SW 1271 (cell line): ENCODE data around the gene TLCD5.

ENCODE experiments used
- DNase-seq, 2 experiments: peaks; one replicate each; lab custom pipeline; 2025; lab: John Stamatoyannopoulos, UW

Gene TLCD5

DNA sequence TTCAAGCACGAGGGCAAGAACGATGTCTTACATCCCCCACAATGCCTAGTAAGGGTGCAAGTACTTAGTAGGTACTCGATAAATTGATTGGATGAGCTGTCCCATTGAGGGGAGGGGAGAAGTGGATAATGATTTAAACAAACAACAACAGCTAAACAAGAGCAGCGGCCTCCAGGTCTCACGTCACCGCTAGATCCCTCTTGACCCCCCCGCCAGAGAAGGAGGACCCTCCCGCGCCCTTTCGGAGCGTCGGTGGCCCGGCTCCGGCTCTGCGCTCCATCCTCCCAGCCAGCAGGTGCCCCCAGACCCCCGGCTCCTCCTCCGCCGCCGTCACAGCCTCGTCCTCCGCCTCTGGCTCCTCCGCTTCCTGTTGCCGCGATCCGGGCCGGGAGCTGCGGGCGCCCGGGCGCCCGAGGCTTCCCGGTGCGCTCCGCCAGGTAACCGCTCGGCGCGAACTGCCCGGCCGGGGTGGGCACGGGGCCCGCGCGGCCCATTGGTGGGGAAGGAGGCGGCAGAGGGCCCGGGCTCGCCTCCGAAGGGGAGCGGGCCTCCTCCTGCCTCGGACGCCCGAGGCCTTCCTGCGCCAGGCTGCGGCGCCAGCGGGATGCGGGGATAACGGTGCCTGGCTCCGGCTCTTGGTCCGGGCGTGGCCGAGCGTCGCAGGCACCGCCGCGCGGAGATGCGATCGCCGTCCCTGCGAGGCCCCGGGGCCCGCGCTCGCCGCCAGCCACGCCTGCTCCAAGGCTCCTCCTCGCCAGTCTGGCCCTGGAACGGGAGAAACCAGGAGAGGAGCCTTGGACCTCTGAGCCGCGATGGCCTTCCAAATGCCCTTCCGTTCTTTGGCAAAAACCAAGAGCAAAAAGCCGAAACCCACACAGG is at the start of gene TLCD5:
Gene TLCD5 (plus strand): TSS at position 368 of the 879 bp plus-strand sequence. CDS start 2,143 bp downstream, outside the sequence.
- DNase-seq, result peak; percentile 63 to 66

DNA sequence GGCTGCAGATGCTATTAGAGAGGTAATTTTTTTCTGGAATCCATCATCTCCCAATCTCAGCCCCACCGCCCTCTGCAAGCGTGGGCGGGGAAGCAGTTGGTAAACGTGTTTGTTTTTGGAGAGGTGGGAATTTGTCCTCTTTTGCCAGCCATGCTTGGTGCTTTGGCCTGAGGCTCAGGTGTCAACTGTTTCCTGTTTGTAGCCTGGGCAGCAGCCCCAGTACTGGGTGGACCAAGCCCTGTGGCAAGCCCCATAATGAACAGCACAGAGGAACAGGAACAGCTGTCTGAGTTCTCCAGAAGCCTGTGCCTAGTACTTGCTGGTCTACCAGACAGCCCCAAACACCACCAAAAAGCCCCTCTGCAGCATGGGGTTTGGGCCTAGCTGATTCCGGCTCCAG is 45.6 kb upstream of the TLCD5 start:
- DNase-seq, result no peak

DNA sequence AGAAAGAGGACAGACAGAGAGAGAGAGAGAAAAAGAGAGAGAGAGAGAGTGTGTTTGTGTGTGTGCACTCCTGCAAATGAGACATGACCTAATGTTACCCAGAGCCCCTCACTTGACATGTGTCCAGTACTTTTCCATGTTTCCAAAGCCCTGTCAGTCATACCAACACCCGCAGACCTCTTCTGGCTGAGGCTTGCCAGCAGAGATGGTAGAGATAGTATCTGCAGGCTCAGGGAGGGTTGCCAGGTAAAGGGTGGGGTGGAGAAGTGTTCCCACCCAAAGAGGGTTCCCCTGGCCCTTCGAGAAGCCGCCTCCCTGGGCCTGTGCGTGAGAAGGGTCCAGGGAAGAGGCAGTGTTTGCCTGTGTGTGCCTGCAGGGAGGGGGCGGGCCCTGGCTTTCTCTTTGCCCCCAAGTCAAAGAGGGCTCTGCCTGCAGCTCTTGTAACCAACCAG is 44.5 kb upstream of the TLCD5 start:
- no peak for DNase-seq

DNA sequence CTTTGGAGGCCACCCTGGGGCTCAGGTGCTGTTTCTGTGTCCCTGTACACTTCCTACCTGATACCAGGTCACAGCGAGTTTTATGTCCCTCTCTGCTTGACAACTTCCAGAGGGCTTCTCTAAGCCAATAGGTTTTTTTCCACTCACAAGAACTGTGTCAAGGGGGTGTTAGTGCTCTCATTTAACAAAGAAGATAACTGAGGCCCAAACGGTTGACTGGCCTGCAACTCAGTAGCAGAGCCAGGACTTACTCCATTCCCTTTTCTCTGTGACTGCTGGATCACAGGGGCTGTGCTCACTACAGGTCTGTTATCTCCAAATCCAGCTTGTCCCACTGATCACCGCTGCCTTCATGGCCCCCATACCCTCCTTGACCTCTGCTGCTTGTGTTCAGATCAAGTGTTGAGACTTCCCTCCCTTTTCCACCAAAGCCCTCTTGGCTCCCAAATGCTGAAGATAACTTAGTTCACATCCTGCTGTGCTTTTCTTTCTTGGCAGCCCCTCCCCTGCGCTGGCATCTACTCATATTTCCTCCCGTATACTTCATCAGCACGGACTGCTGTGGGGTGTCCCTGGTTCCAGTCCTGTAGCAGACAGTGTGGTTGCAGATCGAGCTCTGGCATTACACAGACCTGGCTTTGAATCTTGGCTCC is 43.8 kb upstream of the TLCD5 start:
- no peak for DNase-seq

DNA sequence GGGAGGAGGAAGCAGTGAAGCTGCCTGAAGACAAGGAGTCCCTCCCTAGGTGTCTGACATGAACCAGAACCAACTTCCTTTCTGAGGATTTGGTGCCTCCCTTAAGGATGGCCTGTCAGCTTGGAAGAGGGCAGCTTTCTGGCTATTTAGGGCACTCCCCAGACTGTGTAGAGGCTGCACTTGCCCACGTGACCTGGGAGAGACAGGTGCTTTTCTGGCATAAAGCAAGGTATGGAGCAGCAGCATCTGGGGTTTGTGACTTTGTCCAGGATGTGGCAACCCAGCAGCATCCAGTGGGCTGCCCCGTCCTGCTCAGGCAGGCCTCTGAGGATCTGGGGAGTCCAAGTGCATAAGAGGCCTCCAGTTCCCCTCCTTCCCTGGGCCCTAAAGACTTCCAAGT is 42.0 kb upstream of the TLCD5 start:
- DNase-seq, result no peak

DNA sequence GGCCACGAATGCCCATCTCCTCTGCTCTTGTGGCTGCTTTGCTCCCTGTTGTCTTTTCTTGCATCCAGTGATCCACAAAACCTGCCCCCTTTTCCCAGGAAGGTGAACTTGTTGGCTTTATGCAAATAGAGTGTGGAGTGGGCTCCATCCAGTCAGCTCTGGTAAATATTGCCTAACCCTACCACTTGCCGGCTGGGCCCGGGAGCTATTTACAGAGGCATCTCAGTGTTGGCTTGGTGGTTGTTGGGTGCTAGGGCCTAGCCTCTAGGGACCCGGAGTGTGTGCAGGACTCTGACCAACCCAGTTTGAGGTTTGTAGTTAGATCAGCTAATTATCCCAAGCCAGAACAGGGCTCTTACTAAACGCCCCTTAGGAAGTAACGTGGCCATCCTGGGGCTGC is 40.8 kb upstream of the TLCD5 start:
- DNase-seq, result no peak

DNA sequence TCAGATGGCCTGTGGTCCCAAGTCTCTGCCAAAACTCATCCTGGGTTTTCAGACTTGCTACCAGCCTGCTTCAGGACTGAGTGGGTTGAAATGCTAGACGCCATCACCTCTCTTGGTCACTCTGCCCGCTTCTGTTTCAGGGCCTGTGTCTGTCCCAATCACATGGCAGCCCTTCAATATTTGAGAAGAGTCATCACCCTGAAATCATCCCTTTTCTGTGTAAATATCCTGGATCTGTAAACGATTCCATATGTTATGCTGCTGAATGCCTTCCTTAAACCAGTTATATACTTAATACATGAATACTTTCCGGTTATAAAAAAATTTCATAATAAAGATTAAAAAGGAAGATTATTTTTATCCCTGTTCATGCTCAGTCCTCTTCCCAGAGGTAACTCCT is 39.8 kb upstream of the TLCD5 start:
- DNase-seq, result no peak

DNA sequence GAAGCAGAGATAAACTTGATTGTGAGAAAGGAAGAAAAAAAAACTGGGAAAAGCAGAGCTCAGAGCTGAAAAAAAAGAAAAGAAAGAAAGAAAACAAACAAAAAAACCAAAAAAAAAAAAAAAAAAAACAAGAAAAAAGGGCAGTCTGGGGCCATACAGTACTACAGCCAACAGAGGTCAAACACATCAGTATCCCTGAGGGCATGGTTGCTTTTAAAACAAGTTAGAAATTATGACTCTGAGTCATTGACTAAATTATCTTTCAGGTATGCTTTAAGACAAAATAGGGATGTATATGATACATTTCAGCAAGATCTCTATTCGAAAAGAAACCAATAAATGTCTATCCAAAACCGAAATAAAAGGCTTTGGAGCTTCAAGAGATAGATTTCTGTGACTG is 37.1 kb upstream of the TLCD5 start:
- DNase-seq, result no peak

DNA sequence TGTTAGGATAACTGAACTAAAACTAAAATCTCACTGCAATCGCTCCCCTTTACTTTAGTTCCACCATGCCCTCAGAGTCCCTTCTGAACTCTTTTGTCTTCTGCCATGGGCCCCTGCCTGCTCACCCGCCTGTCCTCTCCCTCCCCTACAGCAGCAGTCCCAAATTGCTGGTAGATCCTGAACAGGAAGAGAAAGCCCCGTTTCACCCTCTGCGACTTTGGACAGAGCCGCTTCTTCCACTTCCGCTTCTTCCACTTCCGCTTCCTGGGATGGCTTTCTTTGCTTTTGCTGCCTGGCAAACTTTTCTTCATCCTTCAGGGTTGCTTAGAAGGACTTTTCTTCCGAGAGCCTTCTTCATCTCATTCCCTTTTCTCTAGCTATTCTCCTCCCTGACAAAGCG is 35.7 kb upstream of the TLCD5 start:
- no peak for DNase-seq

DNA sequence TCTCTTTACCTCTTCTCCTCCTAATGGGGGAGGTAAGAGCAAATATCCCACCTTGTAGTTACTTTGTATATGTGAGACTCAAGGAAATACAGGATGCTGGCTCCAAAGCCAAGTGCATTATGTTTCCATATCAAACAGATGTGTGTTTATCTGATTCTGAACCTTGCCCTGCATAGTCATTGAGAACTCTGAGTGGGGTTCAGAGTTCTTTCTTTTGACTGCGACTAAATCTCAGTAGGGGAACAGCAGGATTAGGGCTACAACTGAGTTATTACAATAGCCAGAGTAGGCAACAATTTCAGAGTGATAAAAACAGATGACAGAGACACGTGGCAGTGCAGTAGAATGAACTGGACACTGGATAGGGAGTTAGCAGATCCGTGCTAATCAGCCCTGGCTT is 34.1 kb upstream of the TLCD5 start:
- DNase-seq, result no peak

DNA sequence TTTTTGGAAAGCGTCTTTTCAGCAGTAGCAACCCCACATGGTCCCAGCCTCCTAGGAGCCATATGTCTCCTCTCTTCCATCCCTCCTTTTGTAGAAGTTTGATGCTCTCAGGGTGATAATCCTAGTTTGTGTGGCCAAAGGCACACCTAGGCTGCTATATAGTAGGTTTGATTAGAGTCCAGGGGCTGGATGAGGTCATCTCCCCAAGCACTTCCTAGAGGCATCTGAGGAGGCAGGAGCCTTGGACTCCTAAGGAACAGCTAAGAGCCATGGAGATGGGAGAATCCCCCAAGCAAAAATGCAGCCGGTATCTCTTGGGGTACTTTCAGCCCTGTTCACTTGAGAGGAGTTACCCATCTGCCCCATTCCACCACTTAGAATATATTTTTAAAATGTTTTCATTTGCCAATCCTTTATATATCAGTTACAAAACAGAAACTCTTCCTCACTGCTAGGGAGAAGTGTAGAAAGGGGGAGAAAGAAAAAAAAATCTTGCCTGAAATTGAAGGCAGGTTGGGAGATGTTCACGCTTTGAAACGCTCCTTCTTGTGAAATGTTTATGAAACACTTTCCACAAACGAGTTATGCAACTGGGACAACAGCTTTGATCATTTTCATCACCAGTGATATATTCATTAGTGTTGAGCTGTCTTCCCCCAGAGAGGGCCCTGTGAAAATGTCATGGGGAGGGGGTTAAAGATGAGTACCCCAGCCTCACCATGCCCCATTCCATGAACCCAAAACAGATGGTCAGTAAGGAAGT is 31.9 kb upstream of the TLCD5 start:
- no peak for DNase-seq

DNA sequence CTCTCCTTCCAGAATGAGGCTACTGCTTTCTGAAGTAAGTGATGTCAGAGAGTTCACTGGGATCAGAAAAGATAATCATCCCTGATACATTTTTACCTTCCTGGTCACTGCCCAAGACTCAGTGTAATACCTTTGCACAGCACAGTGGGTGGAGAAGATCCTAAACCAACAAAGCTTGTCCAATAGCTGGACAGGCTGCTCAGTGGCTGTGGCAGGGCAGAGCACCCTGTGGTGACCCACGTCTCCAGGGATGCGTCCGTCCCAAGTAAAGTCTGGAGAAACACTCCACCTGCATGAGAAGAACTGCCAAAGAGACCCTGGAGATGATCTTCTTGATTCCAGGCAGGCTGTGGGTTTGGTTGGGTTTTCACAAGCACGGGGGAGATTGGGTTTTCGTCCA is 31.0 kb upstream of the TLCD5 start:
- no peak for DNase-seq

DNA sequence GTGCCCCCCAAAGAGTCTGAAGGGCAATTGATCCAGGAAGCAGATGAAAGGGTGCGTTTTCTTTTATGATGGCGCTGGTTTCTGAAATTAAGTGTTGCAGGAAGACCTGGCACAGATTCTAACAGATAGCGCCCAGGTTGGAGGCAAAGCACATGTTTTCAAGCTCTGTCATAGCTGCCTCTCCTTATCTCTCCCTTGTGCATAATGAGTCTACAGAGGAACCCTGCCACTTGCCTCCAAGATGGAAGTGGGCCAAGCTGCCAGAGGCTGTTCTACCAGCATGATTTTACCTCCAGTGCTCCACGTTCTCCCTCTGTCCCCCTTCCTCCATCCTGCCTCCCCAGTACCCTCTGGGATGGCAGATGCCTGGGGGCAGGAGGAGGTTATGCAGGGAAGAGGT is 30.0 kb upstream of the TLCD5 start:
- no peak for DNase-seq

DNA sequence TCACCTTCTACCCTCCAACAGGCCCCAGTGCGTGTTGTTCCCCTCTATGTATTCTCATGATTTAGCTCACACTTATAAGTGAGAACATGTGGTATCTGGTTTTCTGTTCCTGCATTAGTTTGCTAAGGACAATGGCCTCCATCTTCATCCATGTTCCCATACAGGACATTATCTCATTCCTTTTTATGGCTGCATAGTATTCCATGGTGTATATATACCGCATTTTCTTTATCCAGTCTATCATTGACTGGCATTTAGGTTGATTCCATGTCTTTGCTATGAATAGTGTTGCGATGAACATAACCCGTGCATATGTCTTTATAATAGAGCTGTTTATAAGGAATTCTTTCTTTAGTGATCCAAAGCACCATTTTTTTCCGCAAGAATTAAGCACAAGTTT is 28.5 kb upstream of the TLCD5 start:
- DNase-seq, result no peak

DNA sequence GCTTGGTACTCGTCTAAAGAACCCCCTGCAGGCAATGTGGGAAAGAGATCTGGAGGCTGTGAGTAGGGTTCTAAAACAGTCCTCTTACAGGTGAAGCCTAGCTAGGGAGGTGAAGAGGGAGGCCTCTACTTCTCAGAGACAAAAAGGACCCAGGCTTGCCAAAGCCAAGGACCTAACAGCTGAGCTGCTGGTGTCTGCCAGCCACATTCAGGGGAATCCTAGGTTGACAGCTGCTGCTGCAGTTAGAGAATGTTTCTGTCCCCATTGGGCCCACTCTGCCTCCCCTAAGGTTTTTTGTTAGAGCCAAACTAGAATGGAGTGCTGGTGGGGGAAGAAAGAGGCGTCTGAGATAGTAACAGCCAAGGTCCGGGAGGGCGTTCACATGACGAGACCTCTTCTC is 26.6 kb upstream of the TLCD5 start:
- no peak for DNase-seq

DNA sequence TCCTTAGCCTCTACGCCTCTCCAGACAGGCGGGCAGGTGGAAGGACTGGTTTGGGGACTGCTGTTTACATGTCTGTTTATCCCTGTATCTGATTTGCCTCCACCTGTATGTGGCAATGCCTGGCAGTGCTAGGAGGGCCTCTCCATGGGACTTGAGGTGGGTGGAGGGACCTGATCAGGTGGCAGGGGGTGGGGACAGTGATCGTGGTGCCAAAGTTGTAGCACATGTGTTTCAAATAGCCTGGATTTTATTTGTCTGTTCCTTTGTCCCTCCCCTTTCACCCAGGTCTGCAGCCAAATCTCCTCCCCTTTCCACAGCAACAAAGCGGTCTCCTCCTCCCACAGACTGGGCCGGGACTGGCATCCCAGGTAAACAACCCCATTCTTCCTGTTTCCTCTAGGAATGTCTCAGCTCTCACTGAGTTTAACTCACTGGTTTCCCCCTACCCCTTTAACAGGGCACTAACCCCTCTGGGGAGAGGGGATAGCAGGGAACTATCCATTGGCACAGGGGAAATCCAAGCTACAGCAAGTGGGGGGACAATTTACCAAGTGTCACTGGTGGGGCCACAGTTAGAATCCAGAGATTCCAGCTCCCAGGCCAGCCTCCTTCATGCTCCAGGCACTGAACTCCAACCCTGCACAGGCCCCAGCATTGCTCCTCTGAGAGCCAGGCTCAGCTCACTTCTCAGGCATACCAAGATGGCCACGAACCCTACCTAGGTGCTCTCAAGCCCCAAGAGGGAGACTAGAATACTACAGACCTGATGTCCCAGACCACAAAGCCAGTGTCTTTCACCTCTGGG is 22.9 kb upstream of the TLCD5 start:
- no peak for DNase-seq

DNA sequence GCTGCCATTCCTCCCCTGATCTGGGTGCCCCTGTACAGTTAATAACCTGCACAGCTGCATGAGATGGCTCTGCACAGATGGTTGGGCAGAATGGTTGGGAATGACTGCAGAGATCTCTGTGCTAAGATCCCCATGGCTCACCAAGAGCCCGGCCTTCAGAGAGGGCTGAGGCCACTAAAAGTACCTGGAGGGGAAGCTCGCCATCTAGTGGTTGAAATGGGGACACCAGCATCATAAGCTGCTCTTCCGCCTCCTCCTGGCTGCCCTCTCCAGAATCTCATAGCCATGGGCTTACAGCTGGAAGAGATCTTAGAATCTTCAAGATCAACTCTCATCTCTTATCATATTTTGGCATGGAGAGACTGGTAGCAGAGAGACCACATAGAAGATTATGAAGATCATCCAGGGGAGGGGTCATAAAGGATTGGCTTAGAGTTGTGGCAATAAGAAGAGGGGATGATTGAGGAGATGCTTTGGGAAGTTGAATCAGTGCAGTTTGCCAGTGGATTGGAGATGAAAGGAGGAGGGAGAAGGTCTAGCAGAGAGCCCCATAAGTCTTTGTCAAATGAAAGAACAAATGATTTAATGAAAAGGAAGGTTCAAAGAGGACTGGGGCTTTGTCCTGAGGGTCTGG is 22.0 kb upstream of the TLCD5 start:
- peak in 1 of 2 experiments; percentile 63 for DNase-seq

DNA sequence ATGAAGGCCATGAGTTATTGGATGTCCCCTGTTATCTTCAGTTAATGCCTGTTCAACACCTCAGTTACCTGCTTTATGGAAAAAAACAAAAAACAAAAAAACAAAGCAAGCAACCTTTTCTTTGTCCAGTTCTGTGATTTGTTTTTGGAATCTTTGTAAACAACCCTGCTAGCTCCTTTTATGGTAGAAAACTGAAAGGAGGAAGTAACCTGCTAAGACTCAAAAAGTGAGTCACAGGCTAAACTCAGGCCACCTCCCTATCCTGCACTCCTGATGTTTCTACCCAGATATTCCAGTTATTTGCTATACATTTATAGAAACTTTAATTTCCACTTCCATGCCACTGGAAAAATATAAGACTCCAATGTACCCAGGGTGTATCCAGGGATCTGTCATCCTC is 20.6 kb upstream of the TLCD5 start:
- peak in 1 of 2 experiments; percentile 11 for DNase-seq

DNA sequence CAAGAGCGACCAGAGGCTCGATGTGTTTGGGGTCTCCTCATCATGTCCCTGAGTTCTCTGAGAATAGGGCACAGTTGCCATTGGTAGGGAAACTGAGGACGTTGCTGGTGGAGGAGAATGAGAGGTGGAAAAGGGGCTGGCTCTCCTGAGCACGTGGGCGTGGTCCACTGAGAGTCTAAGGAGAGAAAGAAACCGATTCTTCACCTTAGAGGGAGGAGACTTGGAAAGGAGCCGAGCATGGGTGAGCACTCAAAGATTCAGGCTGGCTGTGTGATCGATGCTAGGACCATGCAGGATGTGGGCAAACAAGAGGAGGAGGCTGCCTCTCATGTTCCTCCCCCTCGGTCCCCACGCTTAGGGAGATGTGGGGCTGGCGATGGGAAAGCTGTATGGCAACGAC is 19.8 kb upstream of the TLCD5 start:
- no peak for DNase-seq

DNA sequence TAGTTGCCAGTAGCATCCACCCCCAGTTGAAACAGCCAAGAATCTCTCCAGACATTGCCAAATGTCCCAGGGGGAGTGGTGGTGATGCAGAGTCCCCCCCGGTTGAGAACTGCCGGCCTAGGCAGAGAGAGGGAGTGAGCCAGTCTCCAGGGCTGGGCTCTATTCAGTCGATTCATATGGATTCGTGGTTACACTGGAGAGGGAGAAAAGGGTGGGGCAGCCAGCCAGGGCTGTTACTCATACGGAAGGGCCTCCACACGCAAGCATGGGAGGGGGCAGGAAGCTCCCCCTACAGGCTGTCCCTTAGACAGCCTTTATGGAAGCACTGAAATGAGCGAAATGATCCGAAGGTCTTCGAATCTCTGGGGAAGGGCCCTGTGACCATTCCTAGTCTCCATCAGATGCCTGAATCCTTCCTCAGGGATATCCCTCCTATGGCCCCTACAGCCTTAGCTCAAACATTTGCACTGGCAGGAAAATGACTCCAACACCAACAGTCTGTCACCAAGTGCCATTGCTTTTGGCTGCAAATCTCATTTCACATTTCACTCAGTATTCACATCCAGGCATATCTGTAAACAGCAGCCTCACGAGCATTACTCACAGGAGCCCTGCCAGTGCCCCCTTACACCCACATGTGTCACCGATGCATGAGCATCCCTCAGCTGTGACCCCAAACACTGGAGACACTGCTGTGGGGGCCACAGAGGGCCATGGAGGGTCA is 18.4 kb upstream of the TLCD5 start:
- DNase-seq, result peak in 1 of 2 experiments; percentile 27

DNA sequence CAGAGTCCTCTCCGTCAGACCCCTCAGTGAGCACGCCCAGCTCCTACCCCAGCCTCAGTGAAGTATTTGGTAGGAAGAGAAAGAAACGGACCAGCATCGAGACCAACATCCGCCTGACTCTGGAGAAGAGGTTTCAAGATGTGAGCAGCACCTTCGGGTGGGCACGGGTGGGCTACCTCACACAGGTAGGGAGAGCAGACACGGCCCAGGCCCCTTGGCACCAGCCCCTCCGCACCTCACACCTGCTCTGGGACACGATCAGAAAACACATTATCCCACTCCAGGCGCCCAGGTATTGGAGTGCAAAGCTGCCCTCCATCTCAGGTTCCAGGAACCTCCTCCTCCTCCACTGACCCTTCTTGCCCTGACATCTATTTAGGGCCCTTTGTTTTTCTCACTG is 17.6 kb upstream of the TLCD5 start:
- DNase-seq, result no peak
